Keratinocyte (primary cell): ENCODE measurements around the gene GOSR1. TPM values are rescaled to one million over a fixed set of nuclear protein-coding genes. Genes with fewer than 3 reads are reported as not detected.
"Not testable (repeated sequence)": the region's sequence is repeated elsewhere in the genome, so short reads cannot be mapped to it uniquely, and the experiment has no call there.

Source experiments
- DNase-seq: peaks from one replicate; pipeline ENCODE4 v3.0.0-alpha.2; 2011; ENCODE audit warnings: low read depth, missing footprints, low spot score
- FAIRE-seq: peaks from 2 replicates; lab custom pipeline; 2011; peaks lifted over from hg19 to GRCh38; lab: Jason Lieb, UNC
- H2AFZ ChIP-seq: 2 replicates; pipeline ENCODE4 v1.6.0; 2012; ENCODE audit warnings: low read length, control low read depth, inconsistent platforms; ENCODE audit not compliant: control insufficient read depth
- H3K27ac ChIP-seq: 2 replicates; pipeline ENCODE4 v1.5.1; 2011; ENCODE audit warnings: low read length; ENCODE audit not compliant: control insufficient read depth, insufficient read depth
- H3K27me3 ChIP-seq: 3 replicates; pipeline ENCODE4 v1.6.0; 2011; ENCODE audit warnings: low read length; ENCODE audit not compliant: control insufficient read depth, insufficient read depth; ENCODE audit errors: extremely low read depth
- H3K36me3 ChIP-seq, 2 experiments: 2 replicates in 1 of 2; 3 replicates in 1 of 2; pipeline ENCODE4 v1.5.1; 2011; ENCODE audit warnings: low read length in 2 of 2, mild to moderate bottlenecking in 1 of 2; ENCODE audit not compliant: control insufficient read depth in 2 of 2, insufficient read depth in 2 of 2; ENCODE audit errors: extremely low read depth in 1 of 2
- H3K4me1 ChIP-seq: 3 replicates; pipeline ENCODE4 v1.5.1; 2011; ENCODE audit warnings: low read length; ENCODE audit not compliant: control insufficient read depth, insufficient read depth; ENCODE audit errors: extremely low read depth
- H3K4me2 ChIP-seq: 3 replicates; pipeline ENCODE4 v1.6.0; 2011; ENCODE audit warnings: low read depth, low read length; ENCODE audit not compliant: control insufficient read depth, insufficient read depth; ENCODE audit errors: extremely low read depth
- H3K4me3 ChIP-seq, 3 experiments: fragments of 200-600 bp in 1 of 3; sonication (generic) in 1 of 3; 2 replicates in 2 of 3; 3 replicates in 1 of 3; pipeline ENCODE4 v1.5.1; 2011 to 2016; ENCODE audit warnings: low read length in 3 of 3, mild to moderate bottlenecking in 3 of 3, control low read depth in 2 of 3, inconsistent platforms in 1 of 3, low read depth in 1 of 3, mixed read lengths in 1 of 3, mixed run types in 1 of 3, moderate library complexity in 1 of 3; ENCODE audit not compliant: control insufficient read depth in 2 of 3, insufficient read depth in 2 of 3; ENCODE audit errors: extremely low read depth in 1 of 3
- H3K79me2 ChIP-seq: 2 replicates; pipeline ENCODE4 v1.6.0; 2012; ENCODE audit warnings: low read length; ENCODE audit not compliant: control insufficient read depth, insufficient read depth
- H3K9ac ChIP-seq: 3 replicates; pipeline ENCODE4 v1.6.0; 2011; ENCODE audit warnings: low read length; ENCODE audit not compliant: control insufficient read depth, insufficient read depth; ENCODE audit errors: extremely low read depth
- H3K9me1 ChIP-seq: 3 replicates; pipeline ENCODE4 v1.6.0; 2011; ENCODE audit warnings: low read length; ENCODE audit not compliant: control insufficient read depth, insufficient read depth; ENCODE audit errors: extremely low read depth
- H3K9me3 ChIP-seq: 2 replicates; pipeline ENCODE4 v1.5.1; 2012; ENCODE audit warnings: low read depth, low read length; ENCODE audit not compliant: control insufficient read depth
- H4K20me1 ChIP-seq: 3 replicates; pipeline ENCODE4 v1.6.0; 2011; ENCODE audit warnings: low read length; ENCODE audit not compliant: control insufficient read depth, insufficient read depth; ENCODE audit errors: extremely low read depth
- CTCF ChIP-seq, 3 experiments: IDR thresholded peaks in 1 of 3; conservative IDR thresholded peaks in 1 of 3; optimal IDR thresholded peaks in 1 of 3; 2 replicates in 2 of 3; 3 replicates in 1 of 3; pipeline versions ENCODE3 to v1.5.1; 2011; ENCODE audit warnings: low read length in 3 of 3, mild to moderate bottlenecking in 3 of 3, moderate library complexity in 2 of 3, control low read depth in 1 of 3, inconsistent platforms in 1 of 3; ENCODE audit not compliant: insufficient read depth in 2 of 3; ENCODE audit errors: extremely low read depth in 1 of 3
- EZH2 ChIP-seq: IDR thresholded peaks from one replicate; pipeline ENCODE4 v1.6.1; 2012; ENCODE audit warnings: inconsistent platforms, mild to moderate bottlenecking, low read length, moderate library complexity
- dilution Hi-C: fragments of 300-500 bp; cut with MboI; formaldehyde crosslinking; loops from one replicate; pipeline ENCODE4 v1.7.0; 2020; ENCODE audit warnings: low sequenced_read_pairs; ENCODE audit not compliant: extremely low pct_ligation_motif_present
- polyA plus RNA-seq, 5 experiments: library from polyadenylated mRNA; depleted of rRNA in 3 of 5; stranded (reverse) in 3 of 5; stranded (forward) in 1 of 5; unstranded in 1 of 5; fragments of >200 nt; gene quantifications; 1 replicate in 1 of 5; 2 replicates in 3 of 5; 3 replicates in 1 of 5; pipeline versions ENCODE4 v1.2.1 to v1.2.3, GENCODE V29; 2011 to 2012; ENCODE audit warnings: missing spikeins in 2 of 5, low read depth in 1 of 5, low replicate concordance in 1 of 5

GOSR1 gene
- polyA plus RNA-seq, 1 donor (not counting 4 experiments of a cell fraction or from before 2014, with no cell fraction given): 24.5 TPM

- H4K20me1 ChIP-seq: no peaks in the 10 kb centered on the region
- peaks cover 5% of the 10 kb centered on the region for H3K27me3 ChIP-seq
- no peak overlapping the region for H3K4me3 ChIP-seq
- FAIRE-seq: no peak
- H3K36me3 ChIP-seq: no peaks in the 10 kb centered on the region
- H3K4me2 ChIP-seq: no peak overlapping the region
- H3K9me1 ChIP-seq: no peaks in the 10 kb centered on the region
- no peak overlapping the region for H2AFZ ChIP-seq
- no peaks in the 10 kb centered on the region for H3K9me3 ChIP-seq
- no peak for DNase-seq
- TF ChIP-seq CTCF (optimal IDR thresholded peaks at IDR 0.05 in 1 of 3, IDR thresholded peaks at IDR 0.05 in 1 of 3, conservative IDR thresholded peaks at IDR 0.05 in 1 of 3; ENCODE audit: extremely low read depth in 1 of 3, insufficient read depth in 2 of 3, low read length in 3 of 3) (no peak), EZH2 (no peak)
- peaks cover 3% of the 10 kb centered on the region for H3K4me1 ChIP-seq
- H3K27ac ChIP-seq: no peak overlapping the region
- H3K9ac ChIP-seq: no peak overlapping the region
- dilution Hi-C loops: no loop called here
- no peaks in the 10 kb centered on the region for H3K79me2 ChIP-seq
Observed at GRCh38 chr17:30567231-30568116, 90.3 kb downstream of the GOSR1 start.

- H3K4me2 ChIP-seq: peak overlapping the region; percentile 41
- no peaks in the 10 kb centered on the region for H3K9me3 ChIP-seq
- H3K36me3 ChIP-seq: no peaks in the 10 kb centered on the region
- dilution Hi-C loops: no loop called here
- no peak for DNase-seq
- no peaks in the 10 kb centered on the region for H3K9me1 ChIP-seq
- peaks cover 1% of the 10 kb centered on the region for H3K27me3 ChIP-seq
- no peaks in the 10 kb centered on the region for H3K79me2 ChIP-seq
- no peak for TF ChIP-seq EZH2
- no peak for TF ChIP-seq CTCF (optimal IDR thresholded peaks at IDR 0.05 in 1 of 3, IDR thresholded peaks at IDR 0.05 in 1 of 3, conservative IDR thresholded peaks at IDR 0.05 in 1 of 3; ENCODE audit: extremely low read depth in 1 of 3, insufficient read depth in 2 of 3, low read length in 3 of 3)
- peak overlapping the region; percentile 26 for H2AFZ ChIP-seq
- no peak overlapping the region for H3K27ac ChIP-seq
- H3K4me3 ChIP-seq: no peak overlapping the region
- H3K4me1 ChIP-seq: peaks cover 3% of the 10 kb centered on the region
- H3K9ac ChIP-seq: no peak overlapping the region
- FAIRE-seq: no peak
- no peaks in the 10 kb centered on the region for H4K20me1 ChIP-seq
Observed at GRCh38 chr17:30568117-30568430, 90.9 kb downstream of the GOSR1 start.

GRCh38 chr17:30569531-30570175, 92.4 kb downstream of the GOSR1 start:
- H3K4me2 ChIP-seq, H3K79me2 ChIP-seq, H2AFZ ChIP-seq, DNase-seq, H3K27me3 ChIP-seq, H3K9me1 ChIP-seq, H3K9me3 ChIP-seq, H3K4me1 ChIP-seq, H3K4me3 ChIP-seq, H3K36me3 ChIP-seq, dilution Hi-C loops, H3K27ac ChIP-seq, FAIRE-seq, H3K9ac ChIP-seq, H4K20me1 ChIP-seq: not testable (repeated sequence)
